KBM-7 (cell line): ENCODE results near the gene LZTS3.
A peak's percentile ranks its signal among the peaks of the same experiment; 100 is the strongest.
"Not testable (repeated sequence)": the region's sequence is repeated elsewhere in the genome, so short reads cannot be mapped to it uniquely, and the experiment has no call there.

ENCODE experiments used
- DNase-seq: peaks from one replicate; pipeline ENCODE4 v3.0.0-alpha.2; 2015
- in situ Hi-C: fragments of 300-500 bp; cut with MboI; formaldehyde crosslinking; loops from 2 replicates; pipeline ENCODE4 v1.14.3; 2020; ENCODE audit warnings: low sequenced_read_pairs, low pct_unique_long_range_greater_than_20kb, mixed read lengths

LZTS3 gene

DNA sequence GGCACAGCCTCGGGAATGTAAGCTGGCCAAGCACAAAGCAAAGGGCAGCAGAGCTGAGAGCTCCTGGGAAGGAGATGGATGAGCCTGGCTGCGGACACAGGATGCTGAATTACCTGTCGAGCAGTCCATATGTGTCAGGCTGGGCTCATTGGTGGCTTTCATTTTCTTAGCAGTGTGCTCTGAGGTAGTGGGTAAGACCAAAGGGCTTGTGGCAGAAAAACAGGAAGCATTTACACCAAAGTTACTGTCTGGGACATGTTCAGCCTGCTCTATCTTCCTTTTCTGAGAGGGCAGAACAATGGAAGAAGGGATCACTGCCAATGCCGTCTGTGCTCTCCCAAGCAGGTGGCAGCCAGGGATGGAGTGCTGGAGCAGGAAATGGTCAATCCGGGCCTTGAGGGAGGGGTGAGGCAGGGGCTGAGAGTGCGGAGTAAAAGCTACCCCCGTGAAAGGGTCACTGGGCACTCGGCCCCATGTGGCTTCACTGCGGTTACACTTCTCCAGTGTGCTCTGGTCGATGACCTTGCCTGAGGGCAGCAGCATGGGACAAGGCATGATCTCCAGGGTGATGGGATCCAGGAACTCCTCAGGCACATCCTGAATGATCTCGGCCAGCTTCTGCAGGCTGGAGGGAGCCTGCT, 52.0 kb downstream of the LZTS3 start:
- DNase-seq: peak; percentile 72
- in situ Hi-C loops: no loop called here

DNA sequence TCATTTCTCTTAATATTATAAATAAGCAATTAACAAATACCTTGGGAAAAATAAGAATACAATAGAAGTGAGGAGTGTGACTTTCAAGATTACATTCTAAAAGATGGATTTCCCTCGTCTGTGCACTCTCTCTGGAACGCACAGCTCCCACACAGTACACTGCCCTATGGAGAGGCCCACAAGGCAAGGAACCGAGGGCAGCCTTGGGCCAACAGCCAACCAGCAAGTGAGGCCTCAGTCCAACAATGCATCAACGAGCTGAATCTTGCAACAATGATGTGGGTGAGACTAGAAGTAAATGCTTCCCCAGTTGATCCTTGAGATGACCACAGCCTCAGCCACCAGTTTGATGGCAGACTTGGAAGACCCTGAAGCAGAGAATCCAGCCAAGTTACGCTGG, 54.3 kb downstream of the LZTS3 start:
- in situ Hi-C loops: no loop called here

DNA sequence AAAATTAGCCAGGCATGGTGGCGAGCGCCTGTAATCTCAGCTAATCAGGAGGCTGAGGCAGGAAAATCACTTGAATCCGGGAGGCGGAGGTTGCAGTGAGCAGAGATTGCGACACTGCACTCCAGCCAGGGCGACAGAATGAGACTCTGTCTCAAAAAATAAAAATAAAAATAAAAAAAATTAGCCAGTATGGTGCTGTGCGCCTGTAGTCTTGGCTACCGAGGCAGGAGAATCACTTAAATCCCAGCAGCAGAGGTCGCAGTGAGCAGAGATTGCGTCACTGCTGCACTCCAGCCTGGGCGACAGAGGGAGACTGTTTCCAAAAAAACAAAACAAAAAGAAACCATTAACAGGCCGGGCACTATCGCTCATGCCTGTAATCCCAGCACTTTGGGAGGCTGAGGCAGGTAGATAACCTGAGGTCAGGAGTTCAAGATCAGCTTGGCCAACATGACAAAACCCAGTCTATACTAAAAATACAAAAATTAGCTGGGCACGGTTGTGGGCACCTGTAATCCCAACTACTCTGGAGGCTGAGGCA, 55.4 kb downstream of the LZTS3 start:
- DNase-seq: peak; percentile 94
- in situ Hi-C loops: not testable (repeated sequence)

More for the DNA sequence above, 54.3 kb downstream of the LZTS3 start:
- no peak for DNase-seq

DNA sequence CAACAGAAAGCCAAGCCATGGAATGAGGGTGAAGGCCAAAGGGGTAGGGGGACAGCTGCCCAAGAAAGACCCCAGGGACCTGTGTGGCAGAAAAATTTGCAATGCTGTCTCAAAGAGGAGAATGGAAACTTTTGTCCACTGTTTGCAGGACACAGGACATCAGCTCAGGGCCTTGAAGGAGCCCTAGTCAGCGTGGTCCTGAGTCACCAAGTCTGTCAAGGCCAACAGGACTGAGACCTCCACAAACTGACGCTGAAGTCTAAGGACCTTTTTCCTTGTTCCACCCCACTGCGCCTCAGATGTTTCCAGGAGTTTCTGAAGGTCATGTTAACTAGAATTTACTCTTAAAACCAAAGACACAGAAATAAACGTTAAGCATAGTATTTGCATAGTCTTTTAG, 57.0 kb downstream of the LZTS3 start:
- in situ Hi-C loops: no loop called here

DNA sequence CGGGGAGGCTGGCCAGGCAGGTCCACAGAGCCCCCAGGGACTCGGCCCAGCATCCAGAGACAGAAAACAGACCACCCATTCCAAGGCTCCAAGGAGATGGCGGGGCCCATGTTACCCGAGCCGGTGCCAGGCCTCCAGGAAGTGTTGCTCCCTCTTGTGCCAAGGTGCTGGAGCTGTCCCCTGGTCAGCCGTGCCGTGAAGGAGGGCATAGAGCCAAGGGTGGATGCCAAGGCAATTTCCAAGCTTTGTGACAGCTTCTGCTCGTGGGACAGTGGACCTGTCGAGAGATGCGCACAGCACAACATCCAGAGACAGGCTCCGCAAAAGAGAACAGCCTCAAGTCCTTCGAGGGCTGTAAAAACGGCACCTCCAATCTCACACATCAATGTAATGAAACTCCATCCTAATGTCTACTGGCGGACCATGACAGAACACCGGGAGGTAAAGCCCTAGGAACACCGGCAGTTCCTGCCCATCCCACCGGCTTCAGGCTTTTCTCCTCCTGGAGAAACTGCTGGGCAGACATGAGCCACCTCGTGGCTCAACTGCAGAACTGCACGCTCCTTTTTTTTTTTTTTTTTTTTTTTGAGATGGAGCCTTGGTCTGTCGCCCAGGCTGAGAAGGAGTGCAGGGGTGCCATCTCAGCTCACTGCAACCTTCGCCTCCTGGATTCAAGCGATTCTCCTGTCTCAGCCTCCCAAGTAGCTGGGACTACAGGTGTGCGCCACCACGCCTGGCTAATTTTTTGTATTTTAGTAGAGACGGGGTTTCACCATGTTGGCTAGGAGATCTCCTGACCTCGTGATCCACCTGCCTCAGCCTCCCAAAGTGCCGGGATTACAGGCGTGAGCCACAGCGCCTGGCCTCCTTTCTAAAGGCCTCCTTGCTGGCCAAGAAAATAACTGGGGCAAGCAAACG, 57.9 kb downstream of the LZTS3 start:
- in situ Hi-C loops: no loop called here
- peak; percentile 91 for DNase-seq

More for the DNA sequence above, 57.0 kb downstream of the LZTS3 start:
- DNase-seq: no peak
